Activated CD8-positive, alpha-beta T cell treated with anti-CD3 and anti-CD28 coated beads, Interleukin-2, amount 10 ng/mL, durations not matched to agents 7 days and 5 days (primary cell): ENCODE data around the gene LINGO3. TPM values are rescaled to one million over a fixed set of nuclear protein-coding genes. Genes with fewer than 3 reads are reported as not detected.

Source experiments
- ATAC-seq: fragments of 150-1000 bp; cut with Tn5 transposase; one replicate; pipeline ENCODE4 v1.10.0; 2021; ENCODE audit warnings: moderate library complexity
- CTCF ChIA-PET: fragments of 350-600 bp; sonication (Branson Sonifier 250); formaldehyde crosslinking; loops from one replicate; lab custom pipeline; 2021; ENCODE audit warnings: antibody characterized with exemption; lab: Charles Lee
- POLR2A ChIA-PET: fragments of 350-600 bp; sonication (Branson Sonifier 250); formaldehyde crosslinking; loops from one replicate; lab custom pipeline; 2021; ENCODE audit warnings: antibody characterized with exemption; lab: Charles Lee
- DNase-seq: peaks from one replicate; pipeline ENCODE4 v3.0.0-alpha.2; 2020
- H3K27ac Mint-ChIP-seq: one replicate; pipeline ENCODE4 v1.8.0; 2021; ENCODE audit warnings: mild to moderate bottlenecking, mixed read lengths
- H3K27me3 Mint-ChIP-seq: one replicate; pipeline ENCODE4 v1.8.0; 2021; ENCODE audit warnings: low read depth, mixed read lengths
- H3K36me3 Mint-ChIP-seq: one replicate; pipeline ENCODE4 v1.8.0; 2021; ENCODE audit warnings: low read depth, mixed read lengths
- H3K4me1 Mint-ChIP-seq: one replicate; pipeline ENCODE4 v1.8.0; 2021; ENCODE audit warnings: low read depth, mixed read lengths
- H3K4me3 Mint-ChIP-seq: one replicate; pipeline ENCODE4 v1.8.0; 2021; ENCODE audit warnings: mild to moderate bottlenecking, mixed read lengths
- H3K9me3 Mint-ChIP-seq: one replicate; pipeline ENCODE4 v1.8.0; 2022; ENCODE audit warnings: mixed read lengths; ENCODE audit not compliant: insufficient read depth
- total RNA-seq, 2 experiments: library from RNA; stranded (reverse); gene quantifications; one replicate each; pipeline ENCODE4 v1.2.3, GENCODE V29; 2021

The LINGO3 gene
- total RNA-seq, 2 experiments from 2014 or later: 0.66 to 0.76 TPM

- H3K27ac Mint-ChIP-seq: peak overlapping the region; percentile 66
Measured at GRCh38 chr19:2330632-2331284, 22.8 kb upstream of the LINGO3 start.

DNA sequence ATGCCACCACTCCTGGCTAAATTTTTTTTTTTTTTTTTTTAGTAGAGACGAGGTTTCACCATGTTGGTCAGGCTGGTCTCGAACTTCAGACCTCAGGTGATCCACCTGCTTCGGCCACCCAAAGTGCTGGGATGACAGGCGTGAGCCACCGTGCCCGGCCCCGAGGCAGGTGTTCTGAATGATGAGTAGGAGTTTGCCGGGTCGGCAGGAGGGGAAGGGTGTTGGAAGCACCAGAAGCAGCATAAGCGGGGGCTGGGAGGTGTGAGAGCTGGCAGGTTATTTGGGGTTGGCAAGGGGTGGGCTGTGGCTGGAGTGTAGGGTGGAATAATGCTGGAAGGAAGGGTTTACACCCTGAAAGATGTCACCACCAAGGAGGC, 22.3 kb upstream of the LINGO3 start:
- Mint-ChIP-seq H3K9me3 (no peaks in the 10 kb centered on the region), H3K4me1 (peaks cover 69% of the 10 kb centered on the region), H3K4me3 (peak overlapping the region; percentile 38), H3K27ac (peak overlapping the region; percentile 66), H3K36me3 (peaks cover 32% of the 10 kb centered on the region), H3K27me3 (no peaks in the 10 kb centered on the region)
- ATAC-seq (no peak), DNase-seq (no peak)
- POLR2A ChIA-PET: interaction anchor here (1.4 kb wide), 1 partner anchor 146 kb away, joined by 3 read pairs; the partner anchor contains the start of gene GADD45B
- CTCF ChIA-PET: no interaction called here

More at GRCh38 chr19:2330632-2331284, 22.8 kb upstream of the LINGO3 start:
- H3K9me3 Mint-ChIP-seq: no peaks in the 10 kb centered on the region
- DNase-seq (no peak), ATAC-seq (no peak)
- no peaks in the 10 kb centered on the region for H3K27me3 Mint-ChIP-seq
- POLR2A ChIA-PET: interaction anchor here (1.4 kb wide), 1 partner anchor 145 kb away, joined by 3 read pairs; the partner anchor contains the start of gene GADD45B
- H3K36me3 Mint-ChIP-seq: peaks cover 30% of the 10 kb centered on the region
- CTCF ChIA-PET: interaction anchor here (1.7 kb wide), 1 partner anchor 62 kb away, joined by 5 read pairs; no protein-coding TSS in a partner anchor
- peaks cover 65% of the 10 kb centered on the region for H3K4me1 Mint-ChIP-seq
- peak overlapping the region; percentile 38 for H3K4me3 Mint-ChIP-seq

GRCh38 chr19:2329501-2329916, 21.6 kb upstream of the LINGO3 start:
- DNase-seq (no peak), ATAC-seq (no peak)
- H3K4me3 Mint-ChIP-seq: peak overlapping the region; percentile 96
- H3K36me3 Mint-ChIP-seq: peaks cover 34% of the 10 kb centered on the region
- peaks cover 74% of the 10 kb centered on the region for H3K4me1 Mint-ChIP-seq
- CTCF ChIA-PET: no interaction called here
- POLR2A ChIA-PET: interaction anchor here (0.8 to 1.4 kb wide), 2 partner anchors 147 to 291 kb away, joined by 3 read pairs; partner anchors contain the start of gene GADD45B
- H3K27me3 Mint-ChIP-seq: no peaks in the 10 kb centered on the region
- H3K9me3 Mint-ChIP-seq: no peaks in the 10 kb centered on the region
- peak overlapping the region; percentile 91 for H3K27ac Mint-ChIP-seq

GRCh38 chr19:2329149-2329478, 21.2 kb upstream of the LINGO3 start:
- Mint-ChIP-seq H3K27ac (peak overlapping the region; percentile 91), H3K36me3 (peaks cover 36% of the 10 kb centered on the region), H3K4me3 (peak overlapping the region; percentile 96), H3K4me1 (peaks cover 76% of the 10 kb centered on the region), H3K27me3 (no peaks in the 10 kb centered on the region), H3K9me3 (no peaks in the 10 kb centered on the region)
- no peak for DNase-seq
- ChIA-PET CTCF (no interaction called here), POLR2A (interaction anchor here (0.8 kb wide), 1 partner anchor 291 kb away, joined by 3 read pairs; no protein-coding TSS in a partner anchor)
- ATAC-seq: no peak

GRCh38 chr19:2328401-2329148, 20.6 kb upstream of the LINGO3 start, which contains the start of the genes LSM7 and SPPL2B:
TSS of gene LSM7 (minus strand) at chr19:2328586. CDS start at chr19:2328566, 20 bp downstream.
TSS of gene SPPL2B (plus strand) at chr19:2328684. CDS start at chr19:2328710, 26 bp downstream.
- H3K4me1 Mint-ChIP-seq: peaks cover 73% of the 10 kb centered on the region
- peak within 1 kb of the TSS; percentile 99 for H3K27ac Mint-ChIP-seq
- POLR2A ChIA-PET: interaction anchor here (0.6 to 1.6 kb wide), 11 partner anchors 13 to 291 kb away, joined by 3 to 10 read pairs (median 4); partner anchors contain the start of genes GADD45B and LINGO3
- peak within 1 kb of the TSS; percentile 96 for H3K4me3 Mint-ChIP-seq
- no peaks in the 10 kb centered on the region for H3K27me3 Mint-ChIP-seq
- DNase-seq (peak; percentile 93), ATAC-seq (peak; percentile 63)
- H3K36me3 Mint-ChIP-seq: peaks cover 38% of the 10 kb centered on the region
- H3K9me3 Mint-ChIP-seq: no peaks in the 10 kb centered on the region
- CTCF ChIA-PET: interaction anchor here (0.6 to 3.7 kb wide), 8 partner anchors 12 to 464 kb away, joined by 3 to 9 read pairs (median 4); no protein-coding TSS in a partner anchor

GRCh38 chr19:2327773-2328400, 19.9 kb upstream of the LINGO3 start:
- Mint-ChIP-seq H3K4me3 (peak overlapping the region; percentile 96), H3K9me3 (no peaks in the 10 kb centered on the region), H3K27ac (peak overlapping the region; percentile 99), H3K27me3 (no peaks in the 10 kb centered on the region), H3K4me1 (peaks cover 69% of the 10 kb centered on the region), H3K36me3 (peaks cover 38% of the 10 kb centered on the region)
- peak; percentile 84 for DNase-seq
- ATAC-seq: peak; percentile 73
- ChIA-PET CTCF (interaction anchor here (0.6 to 3.7 kb wide), 11 partner anchors 11 to 463 kb away, joined by 3 to 9 read pairs (median 3); no protein-coding TSS in a partner anchor), POLR2A (interaction anchor here (0.6 to 1.6 kb wide), 13 partner anchors 11 to 266 kb away, joined by 3 to 10 read pairs (median 4); partner anchors contain the start of genes GADD45B and LINGO3)

- Mint-ChIP-seq H3K4me1 (peaks cover 60% of the 10 kb centered on the region), H3K9me3 (no peaks in the 10 kb centered on the region), H3K27ac (peak overlapping the region; percentile 99), H3K27me3 (no peaks in the 10 kb centered on the region), H3K36me3 (peaks cover 38% of the 10 kb centered on the region), H3K4me3 (peak overlapping the region; percentile 96)
- CTCF ChIA-PET: interaction anchor here (1.3 to 3.7 kb wide), 4 partner anchors 10 to 287 kb away, joined by 3 to 9 read pairs (median 4); no protein-coding TSS in a partner anchor
- ATAC-seq (no peak), DNase-seq (no peak)
- POLR2A ChIA-PET: interaction anchor here (1.0 to 1.6 kb wide), 7 partner anchors 10 to 265 kb away, joined by 3 to 10 read pairs (median 4); partner anchors contain the start of genes GADD45B and LINGO3
Measured at GRCh38 chr19:2326699-2327360, 18.9 kb upstream of the LINGO3 start.

DNA sequence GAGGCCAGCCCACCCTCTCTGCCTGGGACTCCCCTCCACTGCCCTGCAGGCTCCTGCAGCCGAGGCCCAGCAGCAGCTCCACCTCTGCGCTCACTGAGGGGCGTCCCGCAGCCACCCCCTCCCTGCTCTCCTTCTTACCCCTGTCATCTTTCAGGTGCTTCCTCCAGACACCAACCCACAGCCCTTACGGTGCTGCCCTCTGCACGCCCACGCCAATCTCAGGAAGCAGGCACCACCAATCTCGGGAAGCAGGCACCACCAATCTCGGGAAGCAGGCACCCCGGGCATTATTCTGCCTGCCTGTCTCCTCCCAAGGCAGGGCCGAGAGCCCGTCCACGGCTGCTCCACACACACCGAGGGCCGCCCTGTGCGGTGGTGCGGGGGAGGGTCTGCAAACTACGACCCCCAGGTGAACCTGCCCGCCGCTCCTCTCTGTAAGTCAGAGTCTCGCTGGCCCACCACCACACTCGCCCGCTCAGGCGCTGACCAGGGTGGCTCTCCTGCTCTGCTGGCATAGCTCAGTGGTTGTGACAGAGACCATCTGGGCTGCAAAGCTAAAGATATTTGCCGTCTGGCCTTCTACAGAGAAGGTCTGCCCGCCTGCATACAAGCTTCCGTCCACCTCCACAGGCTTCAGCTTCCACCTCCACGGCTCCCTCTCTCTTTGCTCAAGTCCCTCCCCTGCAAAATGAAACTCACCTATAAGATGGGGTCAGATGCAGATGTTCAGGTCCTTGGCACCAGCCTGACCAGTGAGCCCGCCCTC, 17.5 kb upstream of the LINGO3 start:
- Mint-ChIP-seq H3K27ac (peak overlapping the region; percentile 99), H3K9me3 (no peaks in the 10 kb centered on the region), H3K27me3 (no peaks in the 10 kb centered on the region), H3K4me1 (peaks cover 46% of the 10 kb centered on the region), H3K36me3 (peaks cover 38% of the 10 kb centered on the region), H3K4me3 (peak overlapping the region; percentile 0)
- DNase-seq (no peak), ATAC-seq (no peak)
- POLR2A ChIA-PET: interaction anchor here (0.8 kb wide), 1 partner anchor 15 kb away, joined by 3 read pairs; no protein-coding TSS in a partner anchor
- CTCF ChIA-PET: interaction anchor here (0.9 to 3.7 kb wide), 2 partner anchors 68 to 87 kb away, joined by 3 to 9 read pairs; no protein-coding TSS in a partner anchor

GRCh38 chr19:2324220-2324948, 16.4 kb upstream of the LINGO3 start:
- Mint-ChIP-seq H3K36me3 (peaks cover 35% of the 10 kb centered on the region), H3K27me3 (no peaks in the 10 kb centered on the region), H3K9me3 (no peaks in the 10 kb centered on the region), H3K27ac (no peak overlapping the region), H3K4me1 (peaks cover 37% of the 10 kb centered on the region), H3K4me3 (no peak overlapping the region)
- CTCF ChIA-PET: no interaction called here
- POLR2A ChIA-PET: interaction anchor here (0.8 kb wide), 1 partner anchor 14 kb away, joined by 3 read pairs; no protein-coding TSS in a partner anchor
- no peak for ATAC-seq
- no peak for DNase-seq
